ENCODE data around the gene FZR1.

Gene FZR1

DNA sequence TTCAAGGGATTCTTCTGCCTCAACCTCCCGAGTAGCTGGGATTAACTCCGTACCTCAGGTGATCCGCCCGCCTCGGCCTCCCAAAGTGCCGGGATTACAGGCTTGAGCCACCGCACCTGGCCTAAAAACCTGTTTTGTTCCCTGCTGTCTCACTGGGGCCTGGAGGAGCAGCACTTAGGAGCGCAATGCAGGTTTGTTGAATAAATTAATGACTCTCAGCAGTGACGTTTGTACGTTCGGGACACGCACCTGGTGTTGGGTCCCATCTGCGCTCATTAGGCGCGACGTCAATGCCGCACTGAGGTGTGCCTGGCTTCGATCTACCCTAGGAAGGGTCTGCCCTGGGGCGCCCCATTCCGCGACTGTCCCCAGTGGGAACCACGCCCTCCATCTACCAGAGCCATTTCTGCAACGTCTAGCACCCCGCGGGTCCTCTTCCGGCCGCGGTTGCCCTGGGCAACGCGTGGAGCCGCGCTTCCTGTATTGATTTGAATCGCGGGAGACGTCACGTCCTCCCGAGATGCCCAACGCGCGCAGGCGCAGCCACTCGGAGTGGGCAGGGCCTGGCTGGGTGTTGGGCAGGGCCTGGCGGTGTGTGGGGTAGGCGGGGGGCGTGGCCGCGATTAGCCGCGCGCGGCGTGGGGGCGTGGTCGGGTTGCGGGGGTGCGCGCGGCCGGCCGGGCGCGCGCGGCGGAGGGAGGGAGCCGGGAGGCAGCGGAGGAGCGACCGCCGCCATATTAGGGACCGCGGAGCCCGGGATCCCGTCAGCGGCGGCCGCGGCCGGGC, at the start of gene FZR1:
Gene FZR1 (plus strand): TSS at position 714 of the 786 bp plus-strand sequence. CDS start 16,679 bp downstream, outside the sequence.
- Histone ChIP-seq H3K4me2 (ENCODE audit: low read depth, low read length, poor library complexity, severe bottlenecking) (peak within 1 kb of the TSS; percentile 62), H3K9me3 (ENCODE audit: insufficient read depth, low read length) (no peaks in the 10 kb centered on the region), H3K27ac (ENCODE audit: low read depth, low read length) (peak within 1 kb of the TSS; percentile 74), H3F3A (ENCODE audit: insufficient read depth) (no peaks in the 10 kb centered on the region; the same call in 1 of the 2 replicates), H3K79me2 (ENCODE audit: insufficient read depth, low read length) (peaks cover 45% of the 10 kb centered on the region), H3K36me3 (ENCODE audit: low read length) (no peaks in the 10 kb centered on the region), H3K4me3 (ENCODE audit: insufficient read depth, low read length, poor library complexity, severe bottlenecking) (peak within 1 kb of the TSS; percentile 99), H2AFZ (ENCODE audit: low read depth, low read length, severe bottlenecking) (peak within 1 kb of the TSS; percentile 92), H4K20me1 (ENCODE audit: low read depth, low read length) (no peaks in the 10 kb centered on the region), H3K9ac (ENCODE audit: low read length) (peak within 1 kb of the TSS; percentile 99), H3K27me3 (ENCODE audit: low read length) (no peaks in the 10 kb centered on the region), H3K9me2 (replicated peaks; ENCODE audit: insufficient read depth, low read length) (no peaks in the 10 kb centered on the region)
- TF ChIP-seq EZH2phosphoT487 (conservative IDR thresholded peaks at IDR 0.05; ENCODE audit: low read length) = no peak
- no peak for TF ChIP-seq CTCF (IDR thresholded peaks at IDR 0.05; ENCODE audit: insufficient read depth, low read length, poor library complexity, severe bottlenecking)

GRCh38 chr19:3456925-3457527, 49.1 kb upstream of the FZR1 start:
- Histone ChIP-seq H3K27ac (ENCODE audit: low read depth, low read length) (no peak overlapping the region), H3K9me3 (ENCODE audit: insufficient read depth, low read length) (no peaks in the 10 kb centered on the region), H3K27me3 (ENCODE audit: low read length) (no peaks in the 10 kb centered on the region), H3F3A (ENCODE audit: insufficient read depth) (no peaks in the 10 kb centered on the region), H4K20me1 (ENCODE audit: low read depth, low read length) (no peaks in the 10 kb centered on the region), H3K36me3 (ENCODE audit: low read length) (no peaks in the 10 kb centered on the region), H3K79me2 (ENCODE audit: insufficient read depth, low read length) (no peaks in the 10 kb centered on the region), H3K4me2 (ENCODE audit: low read depth, low read length, poor library complexity, severe bottlenecking) (no peak overlapping the region), H3K9me2 (replicated peaks; ENCODE audit: insufficient read depth, low read length) (no peaks in the 10 kb centered on the region), H2AFZ (ENCODE audit: low read depth, low read length, severe bottlenecking) (no peak overlapping the region), H3K4me3 (ENCODE audit: insufficient read depth, low read length, poor library complexity, severe bottlenecking) (no peak overlapping the region), H3K9ac (ENCODE audit: low read length) (no peak overlapping the region)
- TF ChIP-seq EZH2phosphoT487 (conservative IDR thresholded peaks at IDR 0.05; ENCODE audit: low read length) = no peak
- TF ChIP-seq CTCF (IDR thresholded peaks at IDR 0.05; ENCODE audit: insufficient read depth, low read length, poor library complexity, severe bottlenecking) = no peak

GRCh38 chr19:3457528-3458228, 48.4 kb upstream of the FZR1 start:
- Histone ChIP-seq H3K27ac (ENCODE audit: low read depth, low read length) (no peak overlapping the region), H2AFZ (ENCODE audit: low read depth, low read length, severe bottlenecking) (no peak overlapping the region), H3K9me2 (replicated peaks; ENCODE audit: insufficient read depth, low read length) (no peaks in the 10 kb centered on the region), H3K9me3 (ENCODE audit: insufficient read depth, low read length) (no peaks in the 10 kb centered on the region), H3K4me3 (ENCODE audit: insufficient read depth, low read length, poor library complexity, severe bottlenecking) (no peak overlapping the region), H3K9ac (ENCODE audit: low read length) (no peak overlapping the region), H3K4me2 (ENCODE audit: low read depth, low read length, poor library complexity, severe bottlenecking) (no peak overlapping the region), H3F3A (ENCODE audit: insufficient read depth) (no peaks in the 10 kb centered on the region), H3K36me3 (ENCODE audit: low read length) (no peaks in the 10 kb centered on the region), H3K27me3 (ENCODE audit: low read length) (no peaks in the 10 kb centered on the region), H4K20me1 (ENCODE audit: low read depth, low read length) (no peaks in the 10 kb centered on the region), H3K79me2 (ENCODE audit: insufficient read depth, low read length) (no peaks in the 10 kb centered on the region)
- no peak for TF ChIP-seq CTCF (IDR thresholded peaks at IDR 0.05; ENCODE audit: insufficient read depth, low read length, poor library complexity, severe bottlenecking)
- TF ChIP-seq EZH2phosphoT487 (conservative IDR thresholded peaks at IDR 0.05; ENCODE audit: low read length) = no peak
